SIG-M5 treated with dmso at 0.1 percent for 504 hours (cell line): Measurements from ENCODE around the gene GDF9.

ENCODE experiments used
- DNase-seq: peaks from one replicate; lab custom pipeline; 2025; ENCODE audit not compliant: unreplicated experiment; lab: John Stamatoyannopoulos, UW

Gene GDF9

DNA sequence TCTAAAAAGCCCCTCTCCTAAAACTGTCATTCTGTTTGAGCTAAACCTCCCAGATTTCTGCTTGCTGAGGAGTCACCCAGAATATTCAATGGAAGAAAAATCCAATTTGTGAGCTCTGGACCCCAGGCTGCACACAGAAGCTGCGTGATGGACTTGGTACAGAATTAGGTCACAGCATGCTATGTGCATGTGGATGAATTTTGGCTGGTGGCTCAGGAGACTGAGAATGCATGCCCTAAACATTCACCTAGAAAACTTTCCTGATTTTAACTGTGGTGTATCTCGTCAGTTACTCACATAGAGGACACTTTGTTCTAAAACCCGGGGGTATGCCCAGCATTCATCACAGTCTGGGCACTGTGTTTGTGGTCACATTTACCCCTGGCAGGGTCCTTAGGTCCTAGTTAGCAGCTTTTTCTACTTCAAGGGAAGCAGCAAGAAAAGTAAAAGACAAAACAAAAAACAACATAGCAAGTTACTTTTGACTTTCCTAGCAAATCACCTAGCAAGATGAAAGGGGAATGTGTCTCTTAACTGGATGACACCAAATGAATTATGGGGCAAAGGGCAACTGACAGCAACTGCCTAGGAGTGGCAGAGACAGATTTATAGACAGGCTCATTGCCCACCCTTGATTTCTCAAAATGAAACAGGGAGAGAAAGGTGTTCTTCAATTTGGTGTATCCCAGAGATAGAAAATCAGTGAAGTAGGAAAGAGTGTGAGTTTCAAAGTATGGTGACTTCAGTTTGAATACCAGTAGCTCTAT lies 27.6 kb downstream of the GDF9 start:
- DNase-seq, result no peak

DNA sequence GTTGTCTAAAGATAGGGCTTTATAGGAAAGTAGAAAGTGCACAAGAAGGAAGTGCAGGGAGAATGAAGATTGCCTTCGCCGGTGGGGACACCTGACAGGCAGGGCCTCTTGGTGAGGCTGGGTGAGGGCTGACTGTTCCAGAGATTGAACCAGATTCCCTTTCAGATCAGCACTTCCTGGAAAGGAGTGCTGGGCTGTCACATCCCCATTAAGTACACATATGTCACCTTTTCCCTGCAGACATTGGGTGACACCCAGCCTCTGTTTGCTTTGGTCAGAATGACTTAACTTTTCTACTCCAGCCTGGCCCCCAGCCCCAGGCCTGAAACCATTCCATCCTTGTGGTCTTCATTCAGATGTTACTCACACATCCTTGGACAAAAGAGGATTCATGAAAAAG lies 28.4 kb downstream of the GDF9 start:
- DNase-seq, result no peak

DNA sequence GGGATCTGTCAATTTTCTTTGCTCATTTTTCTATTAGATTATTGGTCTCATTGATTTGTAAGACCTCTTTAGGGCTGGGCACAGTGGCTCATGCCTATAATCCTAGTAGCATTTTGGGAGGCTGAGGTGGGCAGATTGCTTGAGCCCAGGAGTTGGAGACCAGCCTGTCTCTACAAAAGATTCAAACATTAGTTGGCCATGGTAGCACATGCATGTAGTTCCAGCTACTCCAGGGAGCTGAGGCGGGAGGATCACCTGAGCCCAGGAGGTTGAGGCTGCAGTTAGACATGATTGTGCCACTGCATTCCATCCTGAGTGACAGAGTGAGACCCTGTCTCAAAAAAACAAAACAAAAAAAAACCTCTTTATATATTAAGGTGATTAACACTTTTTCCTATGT lies 29.4 kb downstream of the GDF9 start:
- no peak for DNase-seq

DNA sequence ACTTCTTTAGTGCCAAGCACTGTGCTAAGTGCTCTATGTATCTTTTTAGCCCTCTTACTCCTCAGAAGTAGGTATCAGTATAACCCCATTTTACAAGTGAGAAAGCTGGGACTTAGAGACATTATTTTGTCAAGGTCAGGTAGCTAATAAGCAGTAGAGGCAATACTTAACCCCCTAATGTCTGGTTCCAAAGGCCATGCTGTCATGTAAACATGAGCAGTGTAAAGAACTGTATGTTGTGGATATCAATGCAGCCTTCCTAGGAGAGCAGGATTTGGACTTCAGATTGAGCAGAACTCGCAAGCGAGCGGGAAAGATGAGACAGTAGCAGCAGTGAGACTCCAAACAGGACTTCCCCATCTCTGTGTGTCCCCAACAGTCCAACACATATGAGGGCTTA lies 32.2 kb downstream of the GDF9 start:
- no peak for DNase-seq

DNA sequence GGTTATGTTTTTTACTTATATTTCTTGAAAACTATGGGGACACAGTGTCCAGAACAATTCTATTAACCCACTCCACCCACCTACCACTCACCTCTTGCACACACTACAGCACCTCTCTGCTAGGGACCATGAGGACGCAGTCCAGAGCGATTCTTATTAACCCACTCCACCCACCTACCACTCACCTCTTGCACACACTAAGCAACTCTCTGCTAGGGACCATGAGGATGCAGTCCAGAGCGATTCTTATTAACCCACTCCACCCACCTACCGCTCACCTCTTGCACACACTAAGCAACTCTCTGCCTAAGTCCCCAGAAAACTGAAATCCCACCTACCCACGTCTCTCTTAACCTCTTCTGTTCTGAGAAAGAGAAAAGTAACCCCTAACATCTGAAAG lies 33.7 kb downstream of the GDF9 start:
- DNase-seq, result no peak

DNA sequence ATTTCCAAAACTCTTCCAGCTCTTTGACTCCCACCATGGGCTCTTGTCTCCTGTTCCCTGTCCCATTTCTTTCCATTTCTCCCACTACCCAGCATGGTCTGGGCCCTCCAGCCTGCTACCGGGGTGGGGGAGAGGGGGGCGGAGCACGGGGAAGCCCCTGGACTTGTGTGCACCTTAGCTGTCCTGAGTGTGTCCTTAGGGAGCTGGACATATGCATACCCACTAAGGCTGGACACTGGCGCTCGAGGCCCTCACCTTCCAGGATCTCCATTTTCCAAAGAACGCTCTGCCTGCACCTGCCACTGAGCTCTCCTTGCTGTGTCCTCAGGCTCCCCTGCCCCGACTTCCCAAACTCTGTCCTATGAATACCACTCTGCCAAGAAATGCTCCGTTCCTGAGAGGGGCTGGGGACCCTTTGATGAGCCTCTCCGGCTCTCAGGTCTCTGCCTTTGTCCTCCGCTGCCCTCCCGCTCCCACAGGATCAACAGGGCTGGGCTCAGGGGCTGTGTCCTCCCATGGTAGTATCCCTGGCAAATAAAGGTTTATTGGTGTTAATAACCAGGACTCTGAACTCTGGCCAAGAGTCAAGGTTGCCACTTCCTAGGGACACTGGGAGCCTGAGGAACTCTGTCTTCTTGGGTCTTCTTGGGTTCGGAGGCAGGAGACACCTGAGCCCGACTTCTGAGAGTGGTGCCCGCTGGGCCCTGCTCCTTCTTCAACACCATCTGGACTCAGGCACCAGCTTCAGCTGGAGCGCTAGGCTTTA lies 35.0 kb downstream of the GDF9 start:
- no peak for DNase-seq

DNA sequence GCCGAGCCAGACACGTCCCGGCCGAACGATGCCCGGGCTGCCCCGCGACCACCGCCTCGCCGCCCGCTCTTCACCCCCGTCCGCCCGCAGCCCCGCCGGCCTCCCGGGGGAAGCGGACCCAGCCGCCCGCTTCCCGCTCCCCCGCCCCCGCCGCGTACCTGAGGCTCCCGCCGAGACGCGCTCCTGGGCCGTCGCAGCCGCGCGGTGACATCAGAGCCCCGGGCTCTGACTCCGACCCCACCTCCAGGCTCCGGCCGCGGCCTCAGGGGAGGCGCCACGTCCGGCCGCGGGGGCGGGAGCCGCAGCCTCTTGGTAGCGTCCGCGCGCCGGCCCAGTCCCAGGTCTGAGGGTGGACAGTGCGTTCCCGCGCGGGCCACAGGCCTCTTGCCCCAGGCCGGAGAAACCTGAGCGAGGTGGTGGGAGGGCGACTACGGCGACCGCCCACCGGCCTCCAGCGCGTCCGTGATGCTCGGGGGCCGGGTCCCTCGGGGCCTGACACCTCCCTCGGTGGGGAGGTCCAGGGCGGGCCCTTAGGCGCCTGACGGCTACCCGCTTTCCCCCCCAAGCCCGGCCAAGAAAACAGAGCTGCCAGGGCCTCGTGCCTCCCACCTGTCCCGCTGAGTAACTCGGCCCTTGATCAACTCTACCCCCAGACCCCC lies 35.7 kb downstream of the GDF9 start, which contains the start of gene SHROOM1:
Gene SHROOM1 (minus strand): TSS at position 212 of the 659 bp plus-strand sequence. CDS start 4,507 bp downstream, outside the sequence.
- no peak for DNase-seq

DNA sequence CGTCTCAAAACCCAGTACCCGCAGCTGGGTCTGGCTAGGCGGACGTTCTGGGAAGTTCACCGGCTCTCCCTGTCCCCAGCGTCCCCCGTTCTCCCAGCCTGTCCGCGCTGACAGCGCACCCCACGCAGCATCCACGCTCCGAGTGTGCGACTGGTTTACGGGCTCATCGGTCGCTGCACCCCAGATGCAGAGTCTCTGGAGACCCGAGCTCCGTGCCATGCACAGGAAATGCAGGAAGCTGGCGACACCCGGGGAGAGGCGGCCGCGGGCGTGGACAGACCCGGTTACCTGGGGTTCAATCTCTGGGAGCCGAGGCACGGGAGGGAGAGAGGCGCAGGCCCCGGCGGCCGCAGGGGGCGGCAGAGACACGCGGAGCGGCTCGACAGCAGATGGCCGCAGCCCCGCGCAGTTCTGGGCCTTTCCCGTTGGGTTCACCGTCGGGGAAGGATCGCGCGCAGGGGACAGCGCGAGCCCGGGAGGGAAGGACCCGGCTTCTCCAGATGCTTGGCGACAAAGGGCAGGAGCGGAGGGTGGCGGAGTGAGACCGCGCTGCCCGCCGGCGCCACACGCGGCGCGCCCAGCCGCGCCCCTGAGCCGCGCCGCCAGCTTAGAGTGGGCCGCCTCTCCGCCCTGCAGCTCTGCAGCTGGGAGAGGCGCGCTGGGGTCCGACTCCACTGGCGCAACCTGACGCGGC lies 36.4 kb downstream of the GDF9 start:
- DNase-seq, result peak; percentile 73

DNA sequence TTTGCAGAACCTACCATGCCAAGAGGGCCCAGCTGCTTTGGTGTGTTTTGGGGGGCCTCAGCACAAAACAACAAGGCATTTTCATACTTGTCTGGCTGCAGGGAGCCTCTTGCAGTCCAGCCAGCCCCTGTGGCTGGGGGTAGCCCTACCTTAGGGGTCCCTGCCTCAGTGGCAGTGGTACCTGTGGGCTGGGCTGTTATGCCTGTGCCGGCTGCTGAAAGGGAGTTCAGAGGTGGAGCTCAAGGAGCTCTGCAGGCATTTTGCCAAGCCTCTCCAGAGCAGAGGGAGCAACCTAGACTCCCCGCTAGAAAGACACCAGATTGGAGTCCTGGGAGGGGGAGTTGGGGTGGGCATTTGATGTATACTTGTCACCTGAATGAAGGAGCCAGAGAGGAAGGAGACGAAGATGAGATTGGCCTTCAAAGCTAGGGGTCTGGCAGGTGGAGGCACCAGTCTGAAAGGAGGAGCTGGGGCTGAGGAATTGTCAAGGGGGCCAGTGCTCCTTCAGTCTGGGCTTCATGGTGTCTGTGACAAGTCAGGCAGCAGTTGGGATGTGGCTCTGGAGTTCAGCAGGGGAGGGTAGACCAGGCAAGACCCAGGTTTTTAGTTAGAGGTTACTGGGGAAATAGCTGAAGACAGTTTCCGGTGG lies 37.3 kb downstream of the GDF9 start:
- no peak for DNase-seq

DNA sequence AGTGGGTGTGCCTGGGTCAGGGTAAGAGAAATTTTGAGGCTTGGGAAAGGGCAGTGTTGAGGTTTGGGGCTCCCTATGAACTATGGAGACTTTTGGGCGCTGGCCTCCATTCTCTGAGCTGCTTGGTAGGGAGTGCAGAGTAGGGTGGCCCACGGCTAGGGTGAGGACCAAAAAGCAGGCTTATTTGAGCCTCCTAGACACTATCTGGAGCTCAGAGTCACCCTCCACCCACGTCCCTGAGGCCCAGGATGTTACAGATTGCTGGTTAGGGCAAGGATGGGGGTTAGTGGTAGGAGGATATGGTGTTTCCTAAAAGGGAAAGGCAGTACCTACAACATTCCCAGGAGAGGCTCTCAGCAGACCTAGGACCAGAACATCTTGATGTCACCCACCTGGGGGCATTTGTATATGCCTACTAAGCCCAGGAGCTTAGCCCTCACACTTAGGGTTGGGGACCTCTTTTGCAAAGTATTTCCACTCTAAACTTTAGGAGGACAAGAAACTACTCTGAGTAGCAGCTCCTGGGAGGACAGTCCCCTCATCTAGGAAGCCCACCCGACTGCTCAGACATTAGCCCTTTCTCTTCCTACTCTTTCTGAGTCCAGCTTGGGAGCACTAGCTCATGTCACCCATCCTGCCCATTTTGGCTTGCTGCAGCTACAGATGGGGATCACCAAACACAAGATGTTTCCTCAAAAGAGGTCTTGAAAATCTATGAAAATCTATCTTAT lies 38.2 kb downstream of the GDF9 start:
- no peak for DNase-seq

DNA sequence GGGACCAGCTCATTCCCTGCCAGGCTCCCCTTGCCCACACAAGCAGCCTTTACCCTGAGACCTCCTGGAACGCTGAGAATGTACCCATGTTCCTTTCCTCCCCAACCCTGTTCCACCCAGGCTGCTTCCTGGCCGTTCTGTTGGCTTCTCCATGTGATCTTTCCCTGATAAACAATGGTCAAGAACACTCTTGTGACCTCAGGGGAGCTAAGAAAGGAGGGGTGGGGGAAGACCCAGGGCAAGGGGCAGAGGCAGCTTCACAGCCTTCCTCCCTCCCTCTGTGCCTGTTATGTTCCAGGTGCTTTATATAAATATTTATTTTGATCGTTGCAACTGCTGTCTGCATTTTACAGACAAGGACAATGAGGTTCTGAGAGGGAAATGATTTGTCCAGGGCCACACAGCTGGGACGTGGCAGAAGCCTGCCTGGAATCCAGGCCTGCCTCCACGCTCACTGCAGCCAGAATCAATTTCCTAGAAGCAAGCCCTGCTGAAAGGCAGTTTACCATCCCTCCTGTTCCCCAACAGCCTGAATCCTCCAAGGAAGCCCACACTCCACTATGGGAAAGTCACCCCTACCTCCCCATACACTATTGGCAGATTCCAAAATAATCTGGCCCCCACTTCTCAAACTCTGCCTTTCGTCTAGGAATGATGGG lies 39.7 kb downstream of the GDF9 start:
- no peak for DNase-seq

DNA sequence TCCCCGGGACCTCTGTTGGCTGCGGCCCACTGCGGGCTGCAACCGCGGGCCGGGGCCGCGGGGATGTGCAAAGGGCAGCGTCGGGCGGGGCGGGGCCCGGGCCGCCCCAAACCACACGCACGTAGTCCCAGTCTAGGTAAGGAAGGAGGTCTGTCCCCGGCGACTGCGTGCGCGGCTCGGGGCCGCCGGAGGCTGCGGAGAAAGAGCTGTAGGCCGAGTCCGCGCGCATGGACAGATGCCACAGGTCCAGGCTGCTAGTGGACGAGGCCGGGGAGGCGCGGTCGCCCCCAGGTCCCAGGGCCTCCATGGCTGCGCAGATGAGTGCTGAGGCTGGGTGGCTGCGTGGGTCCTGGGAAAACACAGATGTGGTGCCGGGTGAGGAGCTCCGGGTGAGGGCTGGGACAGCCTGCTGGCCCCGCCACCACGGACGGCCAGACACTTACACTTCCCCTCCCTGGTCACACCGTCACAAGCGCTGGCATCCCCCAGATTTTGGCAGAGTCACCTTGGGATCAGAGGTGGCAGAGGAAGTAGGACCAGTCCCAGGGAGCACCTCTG lies 40.4 kb downstream of the GDF9 start:
- DNase-seq, result no peak

DNA sequence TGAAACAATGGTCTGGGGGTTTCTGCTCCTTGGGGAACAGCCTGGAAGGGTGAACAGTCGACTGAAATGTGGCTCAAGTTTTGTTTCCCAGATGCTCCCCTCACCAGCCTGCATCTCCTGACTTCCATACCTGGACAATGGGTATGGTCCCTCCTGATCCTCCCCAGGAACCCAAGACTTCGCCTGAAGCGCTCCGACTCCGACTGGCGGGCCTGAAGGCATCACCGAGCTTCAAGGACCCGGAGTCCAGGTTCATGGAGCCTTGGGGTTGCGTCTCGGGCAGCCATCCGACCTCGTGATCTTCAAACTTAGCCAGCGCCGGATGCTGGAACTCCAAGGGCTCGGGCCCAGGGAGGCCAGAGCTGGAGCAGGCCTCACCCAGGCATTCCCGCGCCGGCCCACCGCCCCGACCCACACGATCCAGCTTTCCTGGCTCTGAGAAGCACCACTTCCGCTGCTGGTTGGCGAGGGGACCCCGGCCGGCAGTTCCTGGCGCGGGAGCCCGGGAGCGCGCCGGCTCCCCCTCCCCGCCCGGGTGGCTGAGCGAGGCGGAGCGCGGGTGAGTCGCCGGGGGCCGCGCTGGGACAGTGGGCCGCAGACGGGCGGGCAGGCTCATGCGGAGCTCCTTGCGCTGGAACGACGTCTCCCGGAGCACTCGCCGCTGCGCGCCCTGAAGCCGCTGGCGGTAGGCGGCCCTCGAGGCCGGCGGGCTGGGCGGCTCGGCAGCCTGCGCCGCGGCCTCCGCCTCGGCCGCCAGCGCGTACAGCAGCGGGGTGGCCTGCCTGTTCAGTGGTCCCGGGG lies 41.0 kb downstream of the GDF9 start:
- no peak for DNase-seq

DNA sequence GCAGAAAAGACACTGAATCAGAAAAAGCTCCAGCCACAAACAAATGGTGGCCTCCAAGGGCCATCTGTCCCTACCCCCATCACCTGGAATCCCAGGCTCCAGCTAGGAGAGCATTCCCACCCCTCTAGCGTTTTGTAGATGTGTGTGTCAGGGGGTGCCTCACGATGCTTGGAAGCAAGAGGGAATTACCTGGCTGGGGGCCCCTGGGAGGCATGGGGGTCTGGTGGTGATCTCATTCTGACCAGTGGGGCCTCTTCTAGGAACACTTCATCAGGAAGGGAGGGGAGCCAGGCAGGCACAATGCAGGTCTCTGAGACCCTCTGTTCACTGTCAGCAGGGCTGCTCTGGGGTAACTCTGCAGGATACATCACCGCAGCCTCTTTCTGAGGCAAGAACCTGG lies 41.8 kb downstream of the GDF9 start:
- no peak for DNase-seq

DNA sequence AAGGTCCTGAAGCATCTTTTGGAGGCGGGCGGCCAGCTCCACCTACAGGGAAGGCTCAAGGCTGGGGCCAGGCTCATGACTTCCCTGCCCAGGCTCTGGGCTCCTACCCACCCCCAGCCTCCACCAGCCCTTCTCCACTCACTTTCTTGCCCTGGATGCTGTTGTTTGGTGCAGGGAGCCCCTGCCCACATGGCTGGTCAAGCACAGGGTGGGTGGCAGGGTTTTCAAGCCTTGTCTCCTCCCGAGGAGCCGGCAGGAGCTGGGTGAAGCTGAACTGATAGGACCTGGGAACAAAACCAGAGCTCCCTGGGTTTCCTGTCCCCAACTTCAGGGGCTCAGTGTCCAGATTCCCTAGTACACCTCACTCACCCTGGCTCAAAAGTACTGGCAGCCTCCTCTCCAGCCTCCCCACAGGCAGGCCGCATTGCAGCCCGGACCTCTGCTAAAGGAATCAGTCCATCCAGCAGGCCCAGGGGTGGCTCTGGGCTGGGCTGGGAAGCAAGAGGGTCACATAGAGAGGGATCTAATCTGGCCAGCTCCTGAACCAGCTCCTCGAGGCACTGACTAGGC lies 42.7 kb downstream of the GDF9 start:
- DNase-seq, result no peak

DNA sequence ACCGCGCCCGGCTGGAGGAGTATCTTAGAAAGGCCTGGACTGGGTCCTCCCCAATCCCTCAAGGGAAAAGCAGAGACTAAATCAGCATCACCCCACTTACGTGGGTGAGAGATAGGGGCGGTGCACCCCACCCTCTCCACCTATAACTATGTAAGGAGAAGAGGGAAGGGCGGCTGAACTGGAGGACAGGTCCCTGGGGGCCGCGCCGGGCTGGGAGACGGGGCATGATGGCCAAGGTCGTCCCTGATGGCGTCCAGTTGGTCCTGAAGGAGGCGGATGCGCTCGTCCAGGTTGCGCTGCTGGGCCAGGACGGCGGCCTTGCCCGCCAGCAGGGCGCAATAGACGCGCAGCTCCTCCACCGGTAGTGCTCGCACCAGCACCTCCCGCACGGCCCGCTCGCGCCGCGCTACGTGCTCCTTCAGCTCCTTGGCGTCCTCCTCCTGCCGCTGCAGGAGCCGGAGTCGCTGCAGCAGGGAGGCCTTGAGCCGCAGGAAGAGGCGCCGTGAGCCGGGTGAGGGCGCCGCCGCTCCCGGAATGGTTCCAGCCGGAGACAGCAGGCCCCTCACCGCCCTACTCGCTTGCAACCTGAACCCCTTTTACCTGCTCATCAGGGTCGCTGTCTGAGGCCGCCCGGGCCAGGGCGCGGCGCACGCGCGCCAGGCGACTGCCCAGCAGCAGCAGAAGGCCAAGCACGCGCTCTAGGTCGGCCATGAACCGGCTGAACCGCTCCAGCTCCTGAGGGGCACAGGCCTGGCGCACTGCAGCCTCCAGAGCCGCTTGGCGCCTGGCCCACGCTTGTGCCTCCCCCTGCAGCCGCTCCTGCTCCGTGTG lies 43.4 kb downstream of the GDF9 start:
- no peak for DNase-seq

DNA sequence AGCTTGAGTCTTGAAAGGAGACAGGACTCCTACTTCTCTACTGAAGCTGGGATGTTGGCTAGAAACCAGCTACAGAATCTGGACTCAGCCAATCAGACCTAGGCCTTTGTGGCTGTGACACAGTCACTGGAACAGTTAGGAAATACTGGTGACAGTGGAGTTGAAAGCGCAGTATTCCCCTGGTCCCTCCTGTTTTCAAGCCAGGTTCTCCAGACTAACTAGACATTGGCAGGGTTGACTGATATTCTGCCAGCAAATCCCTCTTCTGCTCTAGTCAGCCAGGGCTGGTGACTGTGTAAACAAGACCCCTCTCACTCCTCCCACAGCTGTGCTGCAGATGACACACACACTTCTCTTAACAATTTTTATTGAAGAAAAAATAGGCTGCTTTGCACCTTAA lies 44.5 kb downstream of the GDF9 start:
- no peak for DNase-seq
